Cardiac fibroblast (primary cell): ENCODE measurements around the gene PDE9A.

Experiments
- DNase-seq, 2 donors: peaks; one replicate each; pipeline versions ENCODE4 v3.0.0 to v3.0.0-alpha.2; 2010; ENCODE audit warnings: low read depth in 2 of 2
- H3K4me3 ChIP-seq, 2 donors: replicated peaks in 1 of 2; 1 replicate in 1 of 2; 2 replicates in 1 of 2; pipeline ENCODE4 v1.5.1; 2011; ENCODE audit warnings: low read depth in 2 of 2, low read length in 2 of 2, mild to moderate bottlenecking in 2 of 2, moderate library complexity in 1 of 2
- TF ChIP-seq, protein P1 (sequence below): IDR thresholded peaks from one replicate; pipeline ENCODE4 v1.5.1; 2011; ENCODE audit warnings: low read depth, mild to moderate bottlenecking, low read length, inconsistent platforms

Gene PDE9A

GRCh38 chr21:42724226-42724920, 71.0 kb downstream of the PDE9A start:
- DNase-seq, result peak; percentile 96
- H3K4me3 ChIP-seq, result no peak overlapping the region
- TF ChIP-seq, protein P1, sequence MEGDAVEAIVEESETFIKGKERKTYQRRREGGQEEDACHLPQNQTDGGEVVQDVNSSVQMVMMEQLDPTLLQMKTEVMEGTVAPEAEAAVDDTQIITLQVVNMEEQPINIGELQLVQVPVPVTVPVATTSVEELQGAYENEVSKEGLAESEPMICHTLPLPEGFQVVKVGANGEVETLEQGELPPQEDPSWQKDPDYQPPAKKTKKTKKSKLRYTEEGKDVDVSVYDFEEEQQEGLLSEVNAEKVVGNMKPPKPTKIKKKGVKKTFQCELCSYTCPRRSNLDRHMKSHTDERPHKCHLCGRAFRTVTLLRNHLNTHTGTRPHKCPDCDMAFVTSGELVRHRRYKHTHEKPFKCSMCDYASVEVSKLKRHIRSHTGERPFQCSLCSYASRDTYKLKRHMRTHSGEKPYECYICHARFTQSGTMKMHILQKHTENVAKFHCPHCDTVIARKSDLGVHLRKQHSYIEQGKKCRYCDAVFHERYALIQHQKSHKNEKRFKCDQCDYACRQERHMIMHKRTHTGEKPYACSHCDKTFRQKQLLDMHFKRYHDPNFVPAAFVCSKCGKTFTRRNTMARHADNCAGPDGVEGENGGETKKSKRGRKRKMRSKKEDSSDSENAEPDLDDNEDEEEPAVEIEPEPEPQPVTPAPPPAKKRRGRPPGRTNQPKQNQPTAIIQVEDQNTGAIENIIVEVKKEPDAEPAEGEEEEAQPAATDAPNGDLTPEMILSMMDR, result no peak

GRCh38 chr21:42725416-42725930, 72.1 kb downstream of the PDE9A start:
- no peak for DNase-seq
- TF ChIP-seq, protein P1, result no peak
- H3K4me3 ChIP-seq, result no peak overlapping the region

DNA sequence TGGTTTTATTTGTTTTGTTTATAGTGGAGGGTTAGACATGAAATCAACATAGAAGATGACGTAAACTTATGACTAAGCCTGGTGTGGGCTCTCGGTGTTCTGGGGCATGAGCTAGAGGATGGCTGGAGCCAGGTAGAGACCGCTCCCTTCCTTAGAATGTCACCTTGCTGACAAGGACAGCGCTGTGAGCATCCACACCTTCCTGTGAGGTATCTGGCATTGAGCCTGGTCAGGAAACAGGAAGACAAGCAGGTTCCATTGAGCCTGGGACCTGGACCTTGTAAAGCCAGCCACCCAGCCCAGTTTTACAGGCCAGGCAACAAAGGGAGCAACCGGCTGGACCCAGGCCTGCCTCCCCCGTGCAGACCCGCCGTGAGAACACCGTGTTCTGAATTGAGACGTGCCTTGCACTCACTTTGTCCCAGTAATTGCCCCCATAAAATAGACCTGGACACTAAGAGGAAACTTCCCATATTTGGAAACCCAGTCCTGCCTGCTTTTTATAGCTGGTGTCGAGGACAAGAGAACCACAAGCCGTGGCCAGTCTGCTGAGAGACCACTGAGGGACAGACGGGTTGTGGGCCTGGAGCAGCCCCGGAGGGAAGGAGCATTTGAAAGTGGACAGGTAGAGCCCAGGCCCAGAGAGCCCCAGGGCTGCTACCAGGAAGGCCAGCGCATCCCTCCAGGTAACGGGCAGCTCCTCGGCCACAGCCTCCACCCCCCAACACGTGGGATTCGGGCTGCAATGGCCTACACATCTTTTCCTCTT, 78.0 kb downstream of the PDE9A start:
- TF ChIP-seq, protein P1, result no peak
- no peak overlapping the region for H3K4me3 ChIP-seq
- no peak for DNase-seq

DNA sequence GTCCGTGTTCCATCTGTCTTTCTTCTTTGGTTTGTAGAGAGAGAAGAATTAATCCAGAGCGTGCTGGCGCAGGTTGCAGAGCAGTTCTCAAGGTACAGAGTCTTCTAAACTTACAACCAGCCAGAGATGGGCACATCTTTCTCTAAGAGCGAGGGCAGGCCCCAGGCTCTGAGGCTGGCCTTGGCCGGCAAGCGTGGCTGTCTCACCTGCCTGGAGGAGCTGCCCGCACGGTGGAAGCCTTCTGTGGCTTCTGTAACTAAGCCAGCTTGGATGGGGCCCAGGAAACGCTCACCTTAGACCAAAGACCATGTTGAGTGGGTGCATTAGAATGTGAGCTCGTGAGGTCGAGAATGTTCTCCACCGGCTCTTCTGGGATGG, 78.6 kb downstream of the PDE9A start:
- DNase-seq, result no peak
- no peak overlapping the region for H3K4me3 ChIP-seq

DNA sequence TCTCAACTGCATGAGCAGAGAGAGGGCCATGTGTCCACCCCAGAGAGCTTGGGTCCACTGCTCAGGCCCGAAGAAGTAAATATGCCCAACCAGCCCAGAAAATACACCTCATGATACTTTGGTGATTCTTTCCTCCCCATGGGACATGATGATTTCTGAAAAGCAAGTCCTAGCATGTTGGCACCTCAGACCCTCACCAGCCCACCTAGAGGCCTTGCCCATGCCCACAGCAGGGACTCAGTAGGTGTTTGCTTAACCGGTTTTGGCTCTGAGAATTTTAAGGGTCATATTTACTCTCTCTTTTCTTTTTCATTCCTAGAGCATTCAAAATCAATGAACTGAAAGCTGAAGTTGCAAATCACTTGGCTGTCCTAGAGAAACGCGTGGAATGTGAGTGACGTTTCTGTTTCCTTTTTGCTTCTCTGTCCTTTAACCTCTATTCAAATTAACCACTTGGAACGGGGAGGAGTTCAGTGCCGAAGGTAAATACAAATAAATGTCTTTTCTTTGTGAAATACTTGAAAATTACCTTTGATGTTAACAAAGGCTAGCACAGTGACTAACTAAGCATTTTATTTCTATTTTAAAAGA, 79.7 kb downstream of the PDE9A start:
- H3K4me3 ChIP-seq, result no peak overlapping the region
- TF ChIP-seq, protein P1, result no peak
- no peak for DNase-seq

More for the DNA sequence above, 78.6 kb downstream of the PDE9A start:
- TF ChIP-seq, protein P1, result no peak

DNA sequence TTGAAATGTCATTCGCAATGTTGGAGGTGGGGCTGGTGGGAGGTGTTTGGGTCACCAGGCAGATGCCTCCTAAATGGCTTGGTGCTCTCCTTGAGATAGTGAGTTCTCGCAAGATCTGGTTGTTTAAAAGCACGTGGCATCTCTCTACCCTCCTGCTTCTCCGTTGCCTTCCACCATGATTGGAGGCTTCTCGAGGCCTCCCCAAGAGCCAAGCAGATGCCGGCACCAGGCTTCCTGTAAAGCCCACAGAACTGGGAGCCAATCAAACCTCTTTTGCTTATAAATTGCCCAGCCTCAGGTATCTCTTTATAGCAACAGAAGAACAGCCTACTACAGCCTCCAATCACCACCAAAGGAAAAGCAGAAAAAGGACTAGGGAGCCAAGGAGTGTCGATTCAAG, 80.5 kb downstream of the PDE9A start:
- H3K4me3 ChIP-seq, result no peak overlapping the region
- TF ChIP-seq, protein P1, result no peak
- DNase-seq, result no peak
